ENCODE data around the gene PIK3CB.
A peak's percentile ranks its signal among the peaks of the same experiment; 100 is the strongest.
"Not testable (repeated sequence)": the region's sequence is repeated elsewhere in the genome, so short reads cannot be mapped to it uniquely, and the experiment has no call there.

PIK3CB gene

GRCh38 chr3:138675393-138675792 is 159.3 kb downstream of the PIK3CB start:
- DNase-seq: no peak

DNA sequence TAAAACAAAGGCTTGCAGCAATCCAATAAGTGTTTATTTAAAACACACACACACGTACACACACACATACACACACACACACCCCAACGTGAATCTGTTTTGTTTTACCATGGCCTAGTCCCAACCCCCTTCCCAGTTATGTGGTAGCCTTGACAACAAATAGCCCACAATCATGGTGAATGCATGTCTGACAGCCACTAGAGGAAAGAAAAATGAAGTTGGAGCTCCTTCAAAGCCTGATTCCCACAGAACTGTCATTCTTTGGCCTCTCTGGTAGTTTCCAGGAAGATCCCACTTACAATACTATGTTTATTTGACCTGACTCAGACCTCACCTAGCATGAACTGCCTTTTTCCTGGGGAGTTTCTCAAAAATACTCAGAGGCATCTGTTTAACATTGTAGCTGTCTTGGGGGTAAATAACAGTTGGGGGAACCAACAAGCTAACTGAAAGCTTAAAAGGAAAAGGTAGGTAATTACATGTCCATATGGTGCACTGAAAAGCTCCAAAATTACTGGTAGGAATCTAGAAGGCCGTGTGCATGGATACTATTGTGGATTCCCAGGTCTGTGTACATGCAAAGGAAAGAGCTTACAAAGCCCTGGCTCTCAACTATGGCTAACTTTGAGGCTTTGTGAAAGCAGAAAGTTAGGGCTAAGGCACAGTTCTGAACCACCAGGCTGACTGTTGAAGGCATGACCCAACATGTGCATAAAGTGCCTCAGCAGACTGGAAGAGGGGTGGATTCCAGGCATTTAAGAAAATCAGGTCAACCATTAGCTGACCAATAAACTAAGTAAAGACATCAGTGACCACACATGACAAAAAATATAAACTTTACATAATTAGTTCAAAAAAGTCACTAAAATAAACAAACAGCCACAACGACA is 160.8 kb downstream of the PIK3CB start:
- DNase-seq: no peak

- no peak for DNase-seq
Measured at GRCh38 chr3:138670407-138670806, 164.3 kb downstream of the PIK3CB start.

- no peak for DNase-seq
Measured at GRCh38 chr3:138668107-138668506, 166.6 kb downstream of the PIK3CB start.

GRCh38 chr3:138657508-138657907 is 177.2 kb downstream of the PIK3CB start:
- DNase-seq: no peak

DNA sequence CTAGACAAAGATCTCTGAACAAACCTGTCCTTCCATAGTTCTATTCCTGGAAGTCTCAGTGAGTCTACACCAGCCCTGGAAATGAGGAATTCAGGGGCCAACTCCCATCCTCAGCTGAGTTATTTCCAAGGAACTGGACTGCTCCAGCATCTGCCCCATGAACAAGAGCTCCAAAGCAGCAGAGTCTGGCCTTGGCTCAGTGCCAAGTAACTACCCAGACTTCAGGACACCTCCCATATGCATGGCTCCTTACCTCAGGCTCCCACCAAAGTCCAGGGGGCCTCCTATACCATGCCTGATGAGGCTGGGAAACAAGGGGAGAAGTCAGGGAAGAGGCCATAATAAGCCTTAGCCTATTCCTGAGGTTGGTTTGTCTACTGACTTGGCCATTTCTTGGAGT is 181.2 kb downstream of the PIK3CB start:
- no peak for DNase-seq

- DNase-seq: no peak
Measured at GRCh38 chr3:138649134-138649533, 185.6 kb downstream of the PIK3CB start.

- DNase-seq: no peak
Measured at GRCh38 chr3:138646513-138646912, 188.2 kb downstream of the PIK3CB start.

GRCh38 chr3:138646008-138646407 is 188.7 kb downstream of the PIK3CB start:
- DNase-seq: no peak

DNA sequence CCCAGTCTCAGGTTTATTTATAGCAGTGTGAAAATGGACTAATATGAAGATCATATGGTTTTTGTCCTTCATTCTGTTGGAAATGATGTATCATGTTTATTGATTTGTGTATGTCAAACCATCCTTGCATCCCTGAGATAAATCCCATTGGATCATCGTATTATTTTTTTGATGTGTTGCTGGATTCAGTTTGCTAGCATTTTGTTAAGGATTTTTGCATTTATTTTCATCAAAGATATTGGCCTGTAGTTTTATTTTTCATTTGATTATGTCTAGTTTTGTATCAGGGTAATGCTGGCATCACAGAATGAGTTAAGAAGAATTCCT is 191.8 kb downstream of the PIK3CB start:
- DNase-seq: no peak

GRCh38 chr3:138642226-138642926 is 192.4 kb downstream of the PIK3CB start:
- no peak for DNase-seq

GRCh38 chr3:138640537-138640936 is 194.2 kb downstream of the PIK3CB start:
- no peak for DNase-seq

GRCh38 chr3:138638641-138639040 is 196.1 kb downstream of the PIK3CB start:
- DNase-seq: no peak

GRCh38 chr3:138629526-138629925 is 205.2 kb downstream of the PIK3CB start:
- DNase-seq: no peak

DNA sequence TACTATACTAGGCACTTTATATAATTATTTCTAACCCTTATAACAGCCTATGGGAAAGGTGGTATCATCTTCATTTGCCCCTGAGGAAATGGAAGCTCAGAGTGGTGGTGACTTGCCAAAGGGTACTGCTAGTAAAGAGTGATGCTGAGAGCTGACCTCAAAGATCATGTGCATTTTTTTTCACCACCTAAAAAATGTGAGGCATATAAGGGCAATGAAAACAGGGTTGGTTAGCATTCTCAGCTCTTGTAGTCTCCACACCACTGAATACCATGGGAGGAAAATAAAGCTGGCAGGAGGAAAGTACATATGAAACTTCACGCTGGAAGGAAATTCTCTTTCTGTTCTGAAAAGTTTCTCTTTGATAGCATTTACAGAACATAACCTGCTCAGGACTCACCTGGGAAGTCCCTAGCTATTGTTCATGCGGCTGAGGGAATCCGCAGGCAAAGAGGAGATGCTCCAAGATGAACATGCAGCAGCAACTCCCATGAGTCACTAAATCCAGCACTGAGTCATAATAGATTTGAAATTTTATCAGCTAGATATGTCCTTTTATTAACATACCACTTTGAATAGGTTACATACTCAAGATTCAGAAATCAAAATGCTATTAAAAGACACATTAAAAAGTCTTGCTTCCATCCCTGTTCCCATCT is 208.9 kb downstream of the PIK3CB start:
- no peak for DNase-seq

GRCh38 chr3:138624518-138624917 is 210.2 kb downstream of the PIK3CB start:
- no peak for DNase-seq

DNA sequence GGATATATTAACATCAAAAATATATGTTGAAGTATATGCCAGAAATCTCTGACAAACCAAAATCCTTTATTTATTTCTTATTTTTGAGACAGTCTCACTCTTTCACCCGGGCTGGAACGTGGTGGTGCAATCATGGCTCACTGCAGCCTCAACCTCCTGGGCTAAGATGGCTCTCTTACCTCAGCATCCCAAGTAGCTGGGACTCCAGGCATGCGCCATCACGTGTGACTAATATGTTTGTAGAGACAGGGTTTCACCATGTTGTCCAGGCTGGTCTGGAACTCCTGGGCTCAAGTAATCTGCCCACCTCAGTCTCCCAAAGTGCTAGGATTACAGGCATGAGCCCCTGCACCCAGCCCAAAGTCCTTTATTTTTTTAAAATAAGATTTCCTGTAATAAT is 214.3 kb downstream of the PIK3CB start:
- no peak for DNase-seq

DNA sequence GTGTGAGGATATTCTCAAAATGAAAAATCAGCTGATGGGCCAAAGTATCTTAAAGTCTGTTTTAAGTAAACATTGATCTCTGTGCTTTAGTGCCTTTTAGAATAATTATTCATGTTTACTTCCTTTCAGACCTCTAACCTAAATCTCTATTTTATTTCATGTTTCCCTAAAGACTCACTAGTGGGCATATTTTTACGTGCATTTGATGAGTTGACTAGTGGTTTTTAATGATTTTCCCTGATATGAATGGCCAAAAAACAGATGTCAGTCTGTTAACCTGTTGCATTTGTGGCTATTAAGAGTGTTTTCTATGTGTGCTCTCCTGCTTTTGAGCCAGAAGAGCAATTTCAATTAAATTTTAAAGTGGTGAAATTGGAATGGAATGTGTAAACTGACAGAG is 219.3 kb downstream of the PIK3CB start:
- DNase-seq: no peak

GRCh38 chr3:138609898-138610266 is 224.8 kb downstream of the PIK3CB start:
- no peak for DNase-seq

- DNase-seq: peak; percentile 65
Measured at GRCh38 chr3:138608322-138609135, 226.2 kb downstream of the PIK3CB start, which contains the start of gene FAIM. FAIM (plus strand) TSS chr3:138608771; CDS start chr3:138619727, 10,956 bp downstream.

- not testable (repeated sequence) for DNase-seq
Measured at GRCh38 chr3:138604106-138604595, 230.6 kb downstream of the PIK3CB start.

Data from activated gamma-delta T cell (primary cell).